Measurements from ENCODE around the gene ATOX1.
A peak's percentile ranks its signal among the peaks of the same experiment; 100 is the strongest.

DNA sequence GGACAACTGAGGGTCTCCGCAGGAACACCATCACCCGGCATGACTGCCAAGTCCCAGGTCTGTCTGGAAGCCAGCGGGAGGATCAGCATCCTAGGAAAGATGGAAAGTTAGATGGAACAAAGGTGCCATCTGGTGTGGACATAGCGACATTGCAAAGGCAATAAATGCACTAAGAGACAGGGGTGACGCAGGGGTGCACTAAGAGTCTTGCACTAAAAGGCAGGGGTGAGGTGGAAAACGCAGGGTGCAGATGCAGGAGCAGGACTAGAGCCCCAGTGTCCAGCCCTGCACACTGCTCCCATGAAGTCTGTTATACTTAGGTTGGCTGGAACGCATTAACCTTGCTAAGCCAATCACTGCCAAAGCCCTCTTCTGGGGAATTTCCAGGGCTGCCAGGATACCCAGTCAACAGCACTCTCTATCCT lies 15.5 kb downstream of the ATOX1 start:
- TF ChIP-seq, protein P1, sequence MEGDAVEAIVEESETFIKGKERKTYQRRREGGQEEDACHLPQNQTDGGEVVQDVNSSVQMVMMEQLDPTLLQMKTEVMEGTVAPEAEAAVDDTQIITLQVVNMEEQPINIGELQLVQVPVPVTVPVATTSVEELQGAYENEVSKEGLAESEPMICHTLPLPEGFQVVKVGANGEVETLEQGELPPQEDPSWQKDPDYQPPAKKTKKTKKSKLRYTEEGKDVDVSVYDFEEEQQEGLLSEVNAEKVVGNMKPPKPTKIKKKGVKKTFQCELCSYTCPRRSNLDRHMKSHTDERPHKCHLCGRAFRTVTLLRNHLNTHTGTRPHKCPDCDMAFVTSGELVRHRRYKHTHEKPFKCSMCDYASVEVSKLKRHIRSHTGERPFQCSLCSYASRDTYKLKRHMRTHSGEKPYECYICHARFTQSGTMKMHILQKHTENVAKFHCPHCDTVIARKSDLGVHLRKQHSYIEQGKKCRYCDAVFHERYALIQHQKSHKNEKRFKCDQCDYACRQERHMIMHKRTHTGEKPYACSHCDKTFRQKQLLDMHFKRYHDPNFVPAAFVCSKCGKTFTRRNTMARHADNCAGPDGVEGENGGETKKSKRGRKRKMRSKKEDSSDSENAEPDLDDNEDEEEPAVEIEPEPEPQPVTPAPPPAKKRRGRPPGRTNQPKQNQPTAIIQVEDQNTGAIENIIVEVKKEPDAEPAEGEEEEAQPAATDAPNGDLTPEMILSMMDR (conservative IDR thresholded peaks at IDR 0.05) = peak; percentile 69
- no peak for TF ChIP-seq ZFX (IDR thresholded peaks at IDR 0.05)
